NCI-H128 (cell line): ENCODE results near the gene CCDC61.

Experiments used
- DNase-seq: peaks from one replicate; lab custom pipeline; 2025; ENCODE audit not compliant: unreplicated experiment; lab: John Stamatoyannopoulos, UW

Gene CCDC61

GRCh38 chr19:46015687-46016425 is 20.6 kb downstream of the CCDC61 start:
- no peak for DNase-seq

- DNase-seq = peak; percentile 68
Measured at GRCh38 chr19:46016426-46017094, 21.3 kb downstream of the CCDC61 start.

GRCh38 chr19:46017095-46017429 is 21.8 kb downstream of the CCDC61 start:
- no peak for DNase-seq

- no peak for DNase-seq
Measured at GRCh38 chr19:46017874-46018675, 22.8 kb downstream of the CCDC61 start.

- DNase-seq = no peak
Measured at GRCh38 chr19:46018729-46019251, 23.5 kb downstream of the CCDC61 start.

- no peak for DNase-seq
Measured at GRCh38 chr19:46019270-46019669, 24.0 kb downstream of the CCDC61 start.

GRCh38 chr19:46020819-46021125 is 25.5 kb downstream of the CCDC61 start:
- DNase-seq = no peak

- DNase-seq = no peak
Measured at GRCh38 chr19:46021531-46022041, 26.3 kb downstream of the CCDC61 start.

GRCh38 chr19:46022061-46022430 is 26.8 kb downstream of the CCDC61 start:
- no peak for DNase-seq

GRCh38 chr19:46022431-46023310 is 27.4 kb downstream of the CCDC61 start, which contains the start of gene PGLYRP1:
Gene PGLYRP1 (minus strand): TSS chr19:46023053. CDS start chr19:46023021, 32 bp downstream.
- no peak for DNase-seq

GRCh38 chr19:46023311-46023779 is 28.1 kb downstream of the CCDC61 start:
- DNase-seq = no peak

- no peak for DNase-seq
Measured at GRCh38 chr19:46025835-46026234, 30.6 kb downstream of the CCDC61 start.

GRCh38 chr19:46030812-46031550 is 35.7 kb downstream of the CCDC61 start:
- no peak for DNase-seq

- no peak for DNase-seq
Measured at GRCh38 chr19:46031781-46032596, 36.7 kb downstream of the CCDC61 start.

- no peak for DNase-seq
Measured at GRCh38 chr19:46032597-46033025, 37.3 kb downstream of the CCDC61 start.

- no peak for DNase-seq
Measured at GRCh38 chr19:46033401-46033800, 38.1 kb downstream of the CCDC61 start.

GRCh38 chr19:46035546-46035945 is 40.3 kb downstream of the CCDC61 start:
- DNase-seq = no peak

GRCh38 chr19:46035986-46036743 is 40.9 kb downstream of the CCDC61 start:
- no peak for DNase-seq
